Endodermal cell (in vitro differentiated cells): ENCODE measurements around the gene SCOC. TPM values are rescaled to one million over a fixed set of nuclear protein-coding genes. Genes with fewer than 3 reads are reported as not detected.
A peak's percentile ranks its signal among the peaks of the same experiment; 100 is the strongest.

ENCODE experiments used
- DNase-seq: peaks from one replicate; pipeline ENCODE4 v3.0.0-alpha.2; 2017
- H3K27ac ChIP-seq: 2 replicates; pipeline ENCODE4 v1.5.1; 2013; ENCODE audit warnings: mild to moderate bottlenecking, low read depth, low read length, moderate library complexity
- H3K27me3 ChIP-seq: 2 replicates; pipeline ENCODE4 v1.6.1; 2013; ENCODE audit warnings: mild to moderate bottlenecking, low read length, moderate library complexity; ENCODE audit not compliant: insufficient read depth, control insufficient read depth, poor library complexity, severe bottlenecking
- H3K36me3 ChIP-seq: 2 replicates; pipeline ENCODE4 v1.7.0; 2013; ENCODE audit warnings: mild to moderate bottlenecking, low read length, moderate library complexity; ENCODE audit not compliant: control insufficient read depth, insufficient read depth
- H3K4me1 ChIP-seq: one replicate; pipeline ENCODE4 v1.7.0; 2013; ENCODE audit warnings: low read length; ENCODE audit not compliant: control insufficient read depth, insufficient read depth
- H3K4me3 ChIP-seq: 2 replicates; pipeline ENCODE4 v1.5.1; 2013; ENCODE audit warnings: mild to moderate bottlenecking, low read length, moderate library complexity
- H3K9ac ChIP-seq: 2 replicates; pipeline ENCODE4 v1.6.1; 2013; ENCODE audit warnings: mild to moderate bottlenecking, low read length, moderate library complexity; ENCODE audit not compliant: poor library complexity, severe bottlenecking; ENCODE audit errors: extremely low read depth
- H3K9me3 ChIP-seq: 2 replicates; pipeline ENCODE4 v1.6.1; 2013; ENCODE audit warnings: mild to moderate bottlenecking, low read length, moderate library complexity; ENCODE audit not compliant: control insufficient read depth
- H3K27ac Mint-ChIP-seq: 2 replicates; pipeline ENCODE4 v1.8.0; 2020; ENCODE audit warnings: mixed read lengths
- H3K27me3 Mint-ChIP-seq: 2 replicates; pipeline ENCODE4 v1.8.0; 2021; ENCODE audit warnings: mild to moderate bottlenecking, mixed read lengths; ENCODE audit not compliant: insufficient read depth
- H3K36me3 Mint-ChIP-seq: 2 replicates; pipeline ENCODE4 v1.8.0; 2020; ENCODE audit warnings: low read depth, mixed read lengths
- H3K4me1 Mint-ChIP-seq: 2 replicates; pipeline ENCODE4 v1.8.0; 2020; ENCODE audit warnings: mixed read lengths
- H3K4me3 Mint-ChIP-seq: 2 replicates; pipeline ENCODE4 v1.8.0; 2020; ENCODE audit warnings: mild to moderate bottlenecking, moderate library complexity, mixed read lengths
- H3K9me3 Mint-ChIP-seq: 2 replicates; pipeline ENCODE4 v1.8.0; 2020; ENCODE audit warnings: mild to moderate bottlenecking, mixed read lengths
- CTCF ChIP-seq: fragments of 200-600 bp; sonication (generic); conservative IDR thresholded peaks from 2 replicates; pipeline ENCODE4 v1.5.0; 2021; ENCODE audit warnings: antibody characterized with exemption, mild to moderate bottlenecking
- WGBS, 2 experiments: methylation state at CpG; one replicate each; pipeline versions ENCODE4 v1.1.5 to v1.1.7; 2013; ENCODE audit warnings: missing lambda C conversion rate in 2 of 2, mixed read lengths in 1 of 2; ENCODE audit not compliant: insufficient coverage in 1 of 2, insufficient read length in 1 of 2; 5-methylcytosine and 5-hydroxymethylcytosine counted together
- long read RNA-seq, 4 experiments: library from polyadenylated mRNA in 2 of 4; library from RNA in 1 of 4; library from capped mRNA in 1 of 4; stranded (forward) in 3 of 4; unstranded in 1 of 4; transcript quantifications; one replicate each; pipeline ENCODE4 v2.0.0, GENCODE V29; 2020 to 2021; ENCODE audit warnings: inconsistent platforms in 1 of 4
- polyA plus RNA-seq, 2 experiments: library from polyadenylated mRNA; stranded (reverse); fragments of 50-300 nt; gene quantifications; one replicate each; pipeline ENCODE4 v1.2.3, GENCODE V29; 2013
- total RNA-seq, 2 donors: library from RNA; stranded (reverse); fragmentation: NEBNext Ultra II Directional in 1 of 2; extraction: Animal tissue kit (Norgen Biotek cat#: 25700) in 1 of 2; gene quantifications; 2 replicates in 1 of 2; 3 replicates in 1 of 2; pipeline ENCODE4 v1.2.1, GENCODE V29; 2021

Gene SCOC
- total RNA-seq = 10 to 100 TPM; 60.8 to 79.9 TPM
- 98.4 TPM for polyA plus RNA-seq (2013, experiment 1 of 2)
- 103 TPM for polyA plus RNA-seq (2013, experiment 2 of 2)
- long read RNA-seq, experiment 1, transcript SCOC-211 (4 exons, 1,959 nt) = major isoform, 32 of 80 reads
- long read RNA-seq, experiment 1, partial matches to known transcripts = 36 of 80 reads
- long read RNA-seq, experiment 1, other reads (novel, unspliced or antisense) = 5 of 80 reads
- long read RNA-seq, experiment 2, transcript SCOC-211 (4 exons, 1,959 nt) = major isoform, 151 of 173 reads
- long read RNA-seq, experiment 2, partial matches to known transcripts = 12 of 173 reads
- long read RNA-seq, experiment 2, other reads (novel, unspliced or antisense) = 4 of 173 reads
- long read RNA-seq, experiment 3, transcript SCOC-207 (3 exons, 1,838 nt) = minor isoform, 35 of 484 reads
- long read RNA-seq, experiment 3, transcript SCOC-203 (4 exons, 1,999 nt) = minor isoform, 10 of 484 reads
- long read RNA-seq, experiment 3, transcript SCOC-211 (4 exons, 1,959 nt) = major isoform, 411 of 484 reads
- long read RNA-seq, experiment 3, partial matches to known transcripts = 12 of 484 reads
- long read RNA-seq, experiment 3, other reads (novel, unspliced or antisense) = 16 of 484 reads
- long read RNA-seq, experiment 4, transcript SCOC-211 (4 exons, 1,959 nt) = major isoform, 418 of 450 reads
- long read RNA-seq, experiment 4, transcript SCOC-207 (3 exons, 1,838 nt) = minor isoform, 6 of 450 reads
- long read RNA-seq, experiment 4, transcript SCOC-203 (4 exons, 1,999 nt) = minor isoform, 9 of 450 reads
- long read RNA-seq, experiment 4, partial matches to known transcripts = 1 of 450 reads
- long read RNA-seq, experiment 4, other reads (novel, unspliced or antisense) = 15 of 450 reads

GRCh38 chr4:140373328-140374129 is at the start of gene SCOC:
Gene SCOC, plus strand, starts transcription at chr4:140373646. Its CDS starts 5,525 bp downstream, at chr4:140379171.
- WGBS, 2 experiments = 0% methylated on average over 31 to 63 of the region's 63 CpGs
- Mint-ChIP-seq H3K27me3 (peaks cover 2% of the 10 kb centered on the region), H3K27ac (peak within 1 kb of the TSS; percentile 97), H3K4me1 (peaks cover 21% of the 10 kb centered on the region), H3K9me3 (no peaks in the 10 kb centered on the region), H3K36me3 (no peaks in the 10 kb centered on the region), H3K4me3 (no peak within 1 kb of the TSS)
- no peaks in the 10 kb centered on the region for H3K27me3 ChIP-seq
- peak within 1 kb of the TSS; percentile 83 for H3K27ac ChIP-seq
- H3K4me3 ChIP-seq = peak within 1 kb of the TSS; percentile 96
- H3K9me3 ChIP-seq = no peaks in the 10 kb centered on the region
- TF ChIP-seq CTCF = no peak
- H3K9ac ChIP-seq = peak within 1 kb of the TSS; percentile 73
- peak; percentile 100 for DNase-seq
- peaks cover 8% of the 10 kb centered on the region for H3K4me1 ChIP-seq
- H3K36me3 ChIP-seq = no peaks in the 10 kb centered on the region

- peaks cover 14% of the 10 kb centered on the region for H3K27me3 Mint-ChIP-seq
- H3K9me3 ChIP-seq = peaks cover 7% of the 10 kb centered on the region
- no peak overlapping the region for H3K27ac Mint-ChIP-seq
- H3K27ac ChIP-seq = no peak overlapping the region
- H3K27me3 ChIP-seq = no peaks in the 10 kb centered on the region
- H3K9me3 Mint-ChIP-seq = peaks cover 10% of the 10 kb centered on the region
- peaks cover 6% of the 10 kb centered on the region for H3K4me1 Mint-ChIP-seq
- 64% methylated on average over 1 of the region's 2 CpGs; no CpG with 5 or more reads in 1 of the 2 experiments for WGBS, 2 experiments
- H3K4me3 ChIP-seq = no peak overlapping the region
- peak; percentile 86 for TF ChIP-seq CTCF
- no peaks in the 10 kb centered on the region for H3K36me3 Mint-ChIP-seq
- peak; percentile 66 for DNase-seq
- H3K4me1 ChIP-seq = no peaks in the 10 kb centered on the region
- no peaks in the 10 kb centered on the region for H3K36me3 ChIP-seq
- H3K4me3 Mint-ChIP-seq = no peak overlapping the region
- H3K9ac ChIP-seq = no peak overlapping the region
Observed at GRCh38 chr4:140326395-140326993, 47.0 kb upstream of the SCOC start.
